ENCODE measurements around the gene CHRNB4. TPM values are rescaled to one million over a fixed set of nuclear protein-coding genes. Genes with fewer than 3 reads are reported as not detected.

The CHRNB4 gene
- total and polyA plus RNA-seq, 2 donors (not counting 1 experiment from before 2014, with no cell fraction given): not detected

DNA sequence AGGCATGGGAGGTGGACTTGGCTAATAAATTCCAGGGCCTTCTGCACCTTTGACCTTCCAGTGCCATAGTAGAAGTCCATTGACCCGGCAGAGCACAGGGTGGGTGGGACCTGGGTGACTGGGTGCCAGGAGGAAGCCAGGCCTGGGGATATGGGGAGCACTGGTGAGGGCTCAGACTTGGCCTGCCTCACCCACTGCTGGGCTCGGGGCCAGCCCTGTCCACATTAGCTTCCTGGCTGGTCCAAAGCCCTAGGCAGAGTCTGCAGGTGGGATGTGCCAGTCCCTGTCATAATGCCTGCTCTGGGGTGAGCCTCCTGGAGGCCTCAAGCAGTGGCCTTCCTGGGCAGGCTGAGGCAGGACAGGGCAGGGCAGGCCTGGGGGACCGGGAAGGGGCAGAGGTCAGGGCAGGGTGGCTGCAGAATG, 38.1 kb upstream of the CHRNB4 start:
- no peak overlapping the region for H2AFZ ChIP-seq (ENCODE audit: insufficient read depth, low read depth, low read length, poor library complexity, severe bottlenecking)
- H4K20me1 ChIP-seq (ENCODE audit: control insufficient read depth, insufficient read depth, low read length, poor library complexity, severe bottlenecking): no peaks in the 10 kb centered on the region
- H3K36me3 ChIP-seq (replicated peaks in 1 of 2; ENCODE audit: control extremely low read depth in 1 of 2, control insufficient read depth in 1 of 2, extremely low read depth in 1 of 2, insufficient read depth in 2 of 2, low read length in 1 of 2): no peaks in the 10 kb centered on the region
- no peaks in the 10 kb centered on the region for H3K4me1 Mint-ChIP-seq
- no peaks in the 10 kb centered on the region for H3K9me3 ChIP-seq (ENCODE audit: control extremely low read depth in 1 of 3, control insufficient read depth in 2 of 3, insufficient read depth in 1 of 3, low read length in 2 of 3)
- no peak overlapping the region for H3K4me3 ChIP-seq (ENCODE audit: control extremely low read depth in 1 of 5, extremely low read depth in 1 of 5, insufficient read depth in 1 of 5, low read depth in 2 of 5, low read length in 4 of 5)
- H3K9me3 Mint-ChIP-seq (ENCODE audit: insufficient read depth): no peaks in the 10 kb centered on the region
- ATAC-seq (ENCODE audit: low read depth) (no peak), DNase-seq (no peak)
- no peak overlapping the region for H3K27ac ChIP-seq (ENCODE audit: low read length in 2 of 2)
- intact Hi-C loops (cut with micrococcal nuclease): no loop called here
- ChIA-PET CTCF (no interaction called here), POLR2A (no interaction called here)
- 86% methylated on average over 3 of the region's 3 CpGs for WGBS (ENCODE audit: insufficient coverage)
- no peak overlapping the region for H3K9ac ChIP-seq (ENCODE audit: low read length)
- H3K27ac Mint-ChIP-seq: no peak overlapping the region
- no peak overlapping the region for H3K4me2 ChIP-seq (replicated peaks; ENCODE audit: low read depth, low read length, poor library complexity, severe bottlenecking)
- H3K79me2 ChIP-seq (ENCODE audit: control insufficient read depth, insufficient read depth, low read length): no peaks in the 10 kb centered on the region
- H3K4me1 ChIP-seq (ENCODE audit: control insufficient read depth in 2 of 2, insufficient read depth in 2 of 2, low read length in 2 of 2): no peaks in the 10 kb centered on the region
- H3K4me3 Mint-ChIP-seq: no peak overlapping the region
- H3K27me3 ChIP-seq (replicated peaks in 1 of 4; ENCODE audit: control extremely low read depth in 1 of 4, control insufficient read depth in 3 of 4, insufficient read depth in 4 of 4, low read length in 3 of 4): peaks cover 0 to 3% (median 0%) of the 10 kb centered on the region in 4 experiments
- TF ChIP-seq, protein P1, sequence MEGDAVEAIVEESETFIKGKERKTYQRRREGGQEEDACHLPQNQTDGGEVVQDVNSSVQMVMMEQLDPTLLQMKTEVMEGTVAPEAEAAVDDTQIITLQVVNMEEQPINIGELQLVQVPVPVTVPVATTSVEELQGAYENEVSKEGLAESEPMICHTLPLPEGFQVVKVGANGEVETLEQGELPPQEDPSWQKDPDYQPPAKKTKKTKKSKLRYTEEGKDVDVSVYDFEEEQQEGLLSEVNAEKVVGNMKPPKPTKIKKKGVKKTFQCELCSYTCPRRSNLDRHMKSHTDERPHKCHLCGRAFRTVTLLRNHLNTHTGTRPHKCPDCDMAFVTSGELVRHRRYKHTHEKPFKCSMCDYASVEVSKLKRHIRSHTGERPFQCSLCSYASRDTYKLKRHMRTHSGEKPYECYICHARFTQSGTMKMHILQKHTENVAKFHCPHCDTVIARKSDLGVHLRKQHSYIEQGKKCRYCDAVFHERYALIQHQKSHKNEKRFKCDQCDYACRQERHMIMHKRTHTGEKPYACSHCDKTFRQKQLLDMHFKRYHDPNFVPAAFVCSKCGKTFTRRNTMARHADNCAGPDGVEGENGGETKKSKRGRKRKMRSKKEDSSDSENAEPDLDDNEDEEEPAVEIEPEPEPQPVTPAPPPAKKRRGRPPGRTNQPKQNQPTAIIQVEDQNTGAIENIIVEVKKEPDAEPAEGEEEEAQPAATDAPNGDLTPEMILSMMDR (IDR thresholded peaks at IDR 0.05): no peak
- TF ChIP-seq EZH2 (IDR thresholded peaks at IDR 0.05; ENCODE audit: borderline replicate concordance, insufficient read depth, low read depth, low read length, poor library complexity, severe bottlenecking): no peak
- H3K27me3 Mint-ChIP-seq: no peaks in the 10 kb centered on the region

- ATAC-seq (ENCODE audit: low read depth): no peak
- Histone ChIP-seq H3K27ac (ENCODE audit: low read length in 2 of 2) (no peak overlapping the region), H3K79me2 (ENCODE audit: control insufficient read depth, insufficient read depth, low read length) (no peaks in the 10 kb centered on the region), H4K20me1 (ENCODE audit: control insufficient read depth, insufficient read depth, low read length, poor library complexity, severe bottlenecking) (no peaks in the 10 kb centered on the region), H3K9ac (ENCODE audit: low read length) (no peak overlapping the region), H3K36me3 (replicated peaks in 1 of 2; ENCODE audit: control extremely low read depth in 1 of 2, control insufficient read depth in 1 of 2, extremely low read depth in 1 of 2, insufficient read depth in 2 of 2, low read length in 1 of 2) (no peaks in the 10 kb centered on the region), H3K9me3 (ENCODE audit: control extremely low read depth in 1 of 3, control insufficient read depth in 2 of 3, insufficient read depth in 1 of 3, low read length in 2 of 3) (peaks cover 0 to 6% (median 0%) of the 10 kb centered on the region in 3 donors), H3K27me3 (replicated peaks in 1 of 4; ENCODE audit: control extremely low read depth in 1 of 4, control insufficient read depth in 3 of 4, insufficient read depth in 4 of 4, low read length in 3 of 4) (peaks cover 0 to under 1% (median 0%) of the 10 kb centered on the region in 4 experiments), H3K4me2 (replicated peaks; ENCODE audit: low read depth, low read length, poor library complexity, severe bottlenecking) (no peak overlapping the region), H2AFZ (ENCODE audit: insufficient read depth, low read depth, low read length, poor library complexity, severe bottlenecking) (no peak overlapping the region), H3K4me1 (ENCODE audit: control insufficient read depth in 2 of 2, insufficient read depth in 2 of 2, low read length in 2 of 2) (no peaks in the 10 kb centered on the region), H3K4me3 (ENCODE audit: control extremely low read depth in 1 of 5, extremely low read depth in 1 of 5, insufficient read depth in 1 of 5, low read depth in 2 of 5, low read length in 4 of 5) (no peak overlapping the region)
- POLR2A ChIA-PET: no interaction called here
- no peak for TF ChIP-seq EZH2 (IDR thresholded peaks at IDR 0.05; ENCODE audit: borderline replicate concordance, insufficient read depth, low read depth, low read length, poor library complexity, severe bottlenecking)
- TF ChIP-seq, protein P1 (IDR thresholded peaks at IDR 0.05): no peak
- no peaks in the 10 kb centered on the region for H3K27me3 Mint-ChIP-seq
- CTCF ChIA-PET: no interaction called here
- intact Hi-C loops (cut with micrococcal nuclease): no loop called here
- H3K27ac Mint-ChIP-seq: no peak overlapping the region
- 89% methylated on average over 6 of the region's 12 CpGs for WGBS (ENCODE audit: insufficient coverage)
- H3K9me3 Mint-ChIP-seq (ENCODE audit: insufficient read depth): no peaks in the 10 kb centered on the region
- DNase-seq: no peak
- no peak overlapping the region for H3K4me3 Mint-ChIP-seq
- no peaks in the 10 kb centered on the region for H3K4me1 Mint-ChIP-seq
Observed at GRCh38 chr15:78676424-78677110, 35.6 kb upstream of the CHRNB4 start.
